PC-9 (cell line): ENCODE measurements around the gene PODXL2. TPM values are rescaled to one million over a fixed set of nuclear protein-coding genes. Genes with fewer than 3 reads are reported as not detected.
"Not testable (repeated sequence)": the region's sequence is repeated elsewhere in the genome, so short reads cannot be mapped to it uniquely, and the experiment has no call there.

Source experiments
- BruUV-seq: library from RNA; stranded (reverse); fragments of 400-500 nt; replicated peaks from 2 replicates; lab custom pipeline; 2021; lab: Mats Ljungman, UMichigan
- CTCF ChIA-PET: fragments of 300-600 bp; sonication (Branson Sonifier 250); formaldehyde crosslinking; loops from one replicate; lab custom pipeline; 2022; ENCODE audit warnings: antibody characterized with exemption; lab: Charles Lee
- POLR2A ChIA-PET: fragments of 300-600 bp; sonication (Branson Sonifier 250); formaldehyde crosslinking; loops from one replicate; lab custom pipeline; 2022; ENCODE audit warnings: antibody characterized with exemption; ENCODE audit not compliant: unreplicated experiment; lab: Charles Lee
- DNase-seq, 2 experiments: peaks; one replicate each; pipeline versions ENCODE4 v3.0.0 to v3.0.0-alpha.2; 2015 to 2022; ENCODE audit warnings: mixed read lengths in 1 of 2
- H2AFZ ChIP-seq: fragments of 200-600 bp; sonication (generic); 2 replicates; pipeline ENCODE4 v1.8.1; 2017; ENCODE audit warnings: antibody characterized with exemption
- H3F3A ChIP-seq: fragments of 200-600 bp; sonication (generic); 2 replicates; pipeline ENCODE4 v1.8.1; 2017; ENCODE audit warnings: antibody characterized with exemption, mild to moderate bottlenecking, low read depth; ENCODE audit not compliant: insufficient read depth
- H3K27ac ChIP-seq: fragments of 200-600 bp; sonication (generic); 2 replicates; pipeline ENCODE4 v1.6.1; 2016; ENCODE audit warnings: mixed run types
- H3K27me3 ChIP-seq: fragments of 200-600 bp; sonication (generic); 2 replicates; pipeline ENCODE4 v1.6.1; 2016; ENCODE audit warnings: low read depth, mixed run types; ENCODE audit not compliant: insufficient read depth
- H3K36me3 ChIP-seq: fragments of 200-600 bp; sonication (generic); 2 replicates; pipeline ENCODE4 v1.6.1; 2016; ENCODE audit warnings: low read depth, mixed run types
- H3K4me1 ChIP-seq: fragments of 200-600 bp; sonication (generic); replicated peaks from 2 replicates; pipeline ENCODE4 v1.6.1; 2016; ENCODE audit warnings: mixed run types; ENCODE audit not compliant: insufficient read depth
- H3K4me2 ChIP-seq: fragments of 200-600 bp; sonication (generic); 2 replicates; pipeline ENCODE4 v1.6.1; 2017; ENCODE audit warnings: mixed run types
- H3K4me3 ChIP-seq: fragments of 200-600 bp; sonication (generic); 2 replicates; pipeline ENCODE4 v1.6.1; 2016; ENCODE audit warnings: mixed run types
- H3K79me2 ChIP-seq: fragments of 200-600 bp; sonication (generic); 2 replicates; pipeline ENCODE4 v1.6.1; 2017; ENCODE audit warnings: low read depth, mixed run types
- H3K9me2 ChIP-seq: fragments of 200-600 bp; sonication (generic); 2 replicates; pipeline ENCODE4 v1.8.1; 2017; ENCODE audit warnings: mild to moderate bottlenecking; ENCODE audit not compliant: insufficient read depth
- H3K9me3 ChIP-seq: fragments of 200-600 bp; sonication (generic); 2 replicates; pipeline ENCODE4 v1.8.1; 2016; ENCODE audit warnings: low read depth; ENCODE audit not compliant: insufficient read depth
- H4K20me1 ChIP-seq: fragments of 200-600 bp; sonication (generic); 2 replicates; pipeline ENCODE4 v1.8.1; 2017; ENCODE audit not compliant: insufficient read depth
- EZH2 ChIP-seq: fragments of 200-600 bp; sonication (generic); IDR thresholded peaks from 2 replicates; pipeline ENCODE4 v1.8.0; 2017; ENCODE audit warnings: antibody characterized with exemption, low read depth
- intact Hi-C: fragments of 100-400 bp; cut with micrococcal nuclease; formaldehyde crosslinking; loops from one replicate; pipeline ENCODE4 v1.10.0; 2022; ENCODE audit not compliant: unreplicated experiment
- total RNA-seq: library from RNA; stranded (reverse); gene quantifications from 2 replicates; pipeline ENCODE4 v1.2.3, GENCODE V29; 2021
- TF ChIP-seq, protein P1 (sequence below): fragments of 200-600 bp; sonication (generic); conservative IDR thresholded peaks from 2 replicates; pipeline ENCODE4 v1.6.1; 2017; ENCODE audit warnings: mixed run types, antibody characterized with exemption, mild to moderate bottlenecking, moderate library complexity

PODXL2 gene
- total RNA-seq, 1 experiment from 2014 or later: 11.9 TPM

DNA sequence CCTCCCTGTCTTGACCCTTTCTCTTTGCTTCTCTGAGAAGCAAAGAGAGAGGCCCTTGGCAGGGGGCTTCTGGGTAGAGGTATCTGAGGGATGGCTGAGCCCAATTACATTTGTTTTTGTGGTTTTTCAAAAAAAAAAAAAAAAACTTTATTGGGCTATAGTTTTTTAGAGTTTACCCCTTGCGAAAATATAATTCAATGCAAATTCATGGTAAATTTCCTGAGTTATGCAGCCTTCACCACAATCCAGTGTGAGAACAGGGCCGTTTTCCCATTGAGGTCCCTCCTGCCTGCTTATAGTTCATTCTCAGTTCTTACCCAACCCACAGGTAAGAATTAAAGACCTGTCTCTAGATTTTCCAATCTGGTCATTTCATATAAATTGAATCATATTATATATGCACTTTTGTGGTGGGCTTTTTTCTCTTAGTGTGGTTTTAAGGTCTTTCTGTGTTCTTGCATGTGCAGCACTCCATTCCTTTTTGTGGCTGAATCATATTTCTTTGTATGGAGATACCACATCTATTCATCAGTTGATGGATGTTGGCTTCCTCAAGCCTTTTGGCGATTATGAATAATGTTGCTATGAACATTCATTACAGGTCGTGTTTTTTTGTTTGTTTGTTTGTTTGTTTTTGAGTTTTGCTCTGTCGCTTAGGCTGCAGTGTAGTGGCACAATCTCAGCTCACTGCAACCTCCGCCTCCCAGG is 28.1 kb upstream of the PODXL2 start:
- H3K27me3 ChIP-seq: no peaks in the 10 kb centered on the region
- H3K9me2 ChIP-seq: no peaks in the 10 kb centered on the region
- no peak overlapping the region for H3K4me2 ChIP-seq
- peaks cover 37% of the 10 kb centered on the region for H3K79me2 ChIP-seq
- H3K9me3 ChIP-seq: no peaks in the 10 kb centered on the region
- H3F3A ChIP-seq: 0 out of 2 replicates have a peak, but pooled peaks cover 8% of the 10 kb centered on the region
- intact Hi-C loops: no loop called here
- ChIA-PET CTCF (no interaction called here), POLR2A (no interaction called here)
- peaks cover 20% of the 10 kb centered on the region; the same call in 1 of the 2 replicates for H3K4me1 ChIP-seq
- BruUV-seq: no TSS peak
- DNase-seq: no peak
- H2AFZ ChIP-seq: no peak overlapping the region
- peaks cover 12% of the 10 kb centered on the region for H3K36me3 ChIP-seq
- no peaks in the 10 kb centered on the region for H4K20me1 ChIP-seq
- H3K27ac ChIP-seq: no peak overlapping the region
- H3K4me3 ChIP-seq: no peak overlapping the region
- TF ChIP-seq, protein P1, sequence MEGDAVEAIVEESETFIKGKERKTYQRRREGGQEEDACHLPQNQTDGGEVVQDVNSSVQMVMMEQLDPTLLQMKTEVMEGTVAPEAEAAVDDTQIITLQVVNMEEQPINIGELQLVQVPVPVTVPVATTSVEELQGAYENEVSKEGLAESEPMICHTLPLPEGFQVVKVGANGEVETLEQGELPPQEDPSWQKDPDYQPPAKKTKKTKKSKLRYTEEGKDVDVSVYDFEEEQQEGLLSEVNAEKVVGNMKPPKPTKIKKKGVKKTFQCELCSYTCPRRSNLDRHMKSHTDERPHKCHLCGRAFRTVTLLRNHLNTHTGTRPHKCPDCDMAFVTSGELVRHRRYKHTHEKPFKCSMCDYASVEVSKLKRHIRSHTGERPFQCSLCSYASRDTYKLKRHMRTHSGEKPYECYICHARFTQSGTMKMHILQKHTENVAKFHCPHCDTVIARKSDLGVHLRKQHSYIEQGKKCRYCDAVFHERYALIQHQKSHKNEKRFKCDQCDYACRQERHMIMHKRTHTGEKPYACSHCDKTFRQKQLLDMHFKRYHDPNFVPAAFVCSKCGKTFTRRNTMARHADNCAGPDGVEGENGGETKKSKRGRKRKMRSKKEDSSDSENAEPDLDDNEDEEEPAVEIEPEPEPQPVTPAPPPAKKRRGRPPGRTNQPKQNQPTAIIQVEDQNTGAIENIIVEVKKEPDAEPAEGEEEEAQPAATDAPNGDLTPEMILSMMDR: no peak
- no peak for TF ChIP-seq EZH2

DNA sequence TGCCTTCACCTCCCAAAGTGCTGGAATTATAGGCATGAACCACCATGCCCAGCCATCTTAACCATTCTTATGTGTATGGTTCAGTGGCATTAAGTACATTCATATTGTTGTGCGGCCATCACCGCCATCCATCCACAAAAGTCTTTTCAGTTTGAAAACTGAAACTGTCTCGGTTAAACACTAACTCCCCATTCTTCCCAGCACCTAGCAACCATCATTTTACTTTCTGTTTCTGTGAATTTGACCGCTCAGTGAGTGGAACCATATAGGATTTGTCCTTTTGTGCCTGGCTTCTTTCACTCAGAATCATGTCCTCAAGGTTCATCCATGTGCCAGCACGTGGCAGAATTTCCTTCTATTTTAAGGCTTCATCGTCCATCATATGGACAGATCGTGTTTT is 24.9 kb upstream of the PODXL2 start:
- no peak overlapping the region for H2AFZ ChIP-seq
- no peaks in the 10 kb centered on the region for H3K27me3 ChIP-seq
- intact Hi-C loops: no loop called here
- no TSS peak for BruUV-seq
- no peak overlapping the region for H3K4me3 ChIP-seq
- no peaks in the 10 kb centered on the region for H4K20me1 ChIP-seq
- no peak overlapping the region for H3K4me2 ChIP-seq
- no peak overlapping the region for H3K27ac ChIP-seq
- CTCF ChIA-PET: interaction anchor here (0.7 kb wide), 1 partner anchor 108 kb away, joined by 4 read pairs; no protein-coding TSS in a partner anchor
- POLR2A ChIA-PET: no interaction called here
- H3F3A ChIP-seq: no peaks in the 10 kb centered on the region
- H3K9me3 ChIP-seq: no peaks in the 10 kb centered on the region
- H3K36me3 ChIP-seq: peaks cover 12% of the 10 kb centered on the region
- DNase-seq: no peak
- peaks cover 8% of the 10 kb centered on the region; the same call in 1 of the 2 replicates for H3K4me1 ChIP-seq
- no peak for TF ChIP-seq EZH2
- TF ChIP-seq, protein P1: no peak
- peaks cover 28% of the 10 kb centered on the region; the same call in 1 of the 2 replicates for H3K79me2 ChIP-seq
- no peaks in the 10 kb centered on the region for H3K9me2 ChIP-seq

DNA sequence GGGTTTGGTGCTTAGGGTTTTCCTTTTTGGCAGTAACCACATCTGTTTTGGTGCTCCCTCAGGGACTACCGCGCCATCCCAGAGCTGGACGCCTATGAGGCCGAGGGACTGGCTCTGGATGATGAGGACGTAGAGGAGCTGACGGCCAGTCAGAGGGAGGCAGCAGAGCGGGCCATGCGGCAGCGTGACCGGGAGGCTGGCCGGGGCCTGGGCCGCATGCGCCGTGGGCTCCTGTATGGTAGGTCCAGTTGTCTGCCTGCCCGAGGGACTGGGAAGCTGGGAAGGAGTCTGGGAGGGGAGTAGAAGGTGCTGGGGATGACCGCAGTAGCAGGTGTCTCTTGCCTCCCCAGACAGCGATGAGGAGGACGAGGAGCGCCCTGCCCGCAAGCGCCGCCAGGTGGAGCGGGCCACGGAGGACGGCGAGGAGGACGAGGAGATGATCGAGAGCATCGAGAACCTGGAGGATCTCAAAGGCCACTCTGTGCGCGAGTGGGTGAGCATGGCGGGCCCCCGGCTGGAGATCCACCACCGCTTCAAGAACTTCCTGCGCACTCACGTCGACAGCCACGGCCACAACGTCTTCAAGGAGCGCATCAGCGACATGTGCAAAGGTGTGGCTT is 24.3 kb upstream of the PODXL2 start:
- no peak for DNase-seq
- no peaks in the 10 kb centered on the region for H3K9me3 ChIP-seq
- H4K20me1 ChIP-seq: no peaks in the 10 kb centered on the region
- peaks cover 22% of the 10 kb centered on the region; the same call in 1 of the 2 replicates for H3K79me2 ChIP-seq
- no peaks in the 10 kb centered on the region for H3F3A ChIP-seq
- no peak overlapping the region for H2AFZ ChIP-seq
- peaks cover 2% of the 10 kb centered on the region; the same call in 1 of the 2 replicates for H3K4me1 ChIP-seq
- intact Hi-C loops: no loop called here
- no peaks in the 10 kb centered on the region for H3K9me2 ChIP-seq
- POLR2A ChIA-PET: no interaction called here
- no TSS peak for BruUV-seq
- TF ChIP-seq, protein P1: no peak
- TF ChIP-seq EZH2: no peak
- no peaks in the 10 kb centered on the region for H3K27me3 ChIP-seq
- H3K4me2 ChIP-seq: no peak overlapping the region
- CTCF ChIA-PET: no interaction called here
- H3K4me3 ChIP-seq: no peak overlapping the region
- H3K36me3 ChIP-seq: peaks cover 12% of the 10 kb centered on the region
- no peak overlapping the region for H3K27ac ChIP-seq

DNA sequence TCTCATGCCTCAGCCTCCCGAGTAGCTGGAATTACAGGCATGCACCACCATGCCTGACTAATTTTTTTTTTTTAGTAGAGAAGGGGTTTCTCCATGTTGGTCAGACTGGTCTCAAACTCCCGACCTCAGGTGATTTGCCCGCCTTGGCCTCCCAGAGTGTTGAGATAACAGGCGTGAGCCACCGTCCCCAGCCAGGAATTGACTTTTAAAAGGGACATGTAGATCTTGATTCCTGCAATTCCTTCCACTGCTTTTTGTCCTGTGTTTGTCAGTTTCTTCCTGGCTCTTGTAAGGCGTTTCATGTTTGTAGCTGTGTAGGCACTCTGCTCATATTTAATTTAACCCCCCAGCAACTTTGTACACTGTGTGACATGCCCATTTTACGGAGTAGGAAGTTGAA is 23.4 kb upstream of the PODXL2 start:
- H3K27me3 ChIP-seq, POLR2A ChIA-PET: not testable (repeated sequence)

More for the DNA sequence above, 23.4 kb upstream of the PODXL2 start:
- peaks cover 15% of the 10 kb centered on the region; the same call in 1 of the 2 replicates for H3K79me2 ChIP-seq
- H2AFZ ChIP-seq, H3K36me3 ChIP-seq, CTCF ChIA-PET, H3K9me2 ChIP-seq, H3F3A ChIP-seq, H3K4me2 ChIP-seq, DNase-seq, intact Hi-C loops, H3K4me1 ChIP-seq, H3K4me3 ChIP-seq, H3K9me3 ChIP-seq, H3K27ac ChIP-seq, H4K20me1 ChIP-seq, BruUV-seq: not testable (repeated sequence)
